Epidermal melanocyte (primary cell): ENCODE results near the gene LIFR.
"Not testable (repeated sequence)": the region's sequence is repeated elsewhere in the genome, so short reads cannot be mapped to it uniquely, and the experiment has no call there.

Source experiments
- DNase-seq: peaks from one replicate; pipeline ENCODE4 v3.0.0; 2011; ENCODE audit warnings: low spot score; ENCODE audit not compliant: insufficient read length

LIFR gene

DNA sequence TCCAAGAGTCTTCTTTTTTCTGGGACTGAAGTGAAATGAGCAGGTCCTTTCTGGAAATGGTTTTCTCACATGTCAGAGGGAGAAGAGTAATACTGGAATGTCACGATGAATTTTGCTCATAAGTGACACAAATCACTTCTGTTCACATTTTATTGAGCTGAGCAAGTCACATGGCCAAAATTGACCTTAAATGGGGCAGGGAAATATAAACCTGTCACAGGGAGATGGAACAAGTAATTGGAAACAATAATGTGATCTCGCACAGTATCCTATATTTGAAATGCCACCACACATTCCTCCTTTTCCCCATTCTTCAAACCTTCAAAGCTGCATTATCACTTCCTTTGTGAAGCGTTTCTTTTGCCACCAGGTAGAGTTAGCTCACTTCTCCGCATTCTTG, 25.2 kb upstream of the LIFR start:
- no peak for DNase-seq

DNA sequence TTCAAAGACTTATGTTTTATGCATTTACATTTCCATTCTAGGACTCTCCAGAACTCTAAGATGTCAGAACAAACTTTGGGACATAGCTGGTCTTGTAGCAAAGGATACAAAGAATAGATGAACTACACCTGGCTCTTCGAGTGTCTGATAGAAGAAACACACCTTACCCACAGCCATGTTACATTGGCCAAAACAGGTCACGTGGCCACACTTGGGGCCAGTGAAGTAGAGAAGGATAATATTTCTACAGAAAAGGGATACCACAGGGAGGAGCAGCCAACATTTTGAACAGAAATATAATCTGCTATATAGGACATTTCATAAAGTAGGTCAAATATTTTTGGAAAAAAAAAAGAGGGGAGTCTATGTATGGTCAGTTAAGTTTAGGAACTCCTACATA, 22.7 kb upstream of the LIFR start:
- DNase-seq: no peak

- DNase-seq: no peak
These were observed 20.7 kb upstream of the LIFR start for GRCh38 chr5:38576961-38577684.

DNA sequence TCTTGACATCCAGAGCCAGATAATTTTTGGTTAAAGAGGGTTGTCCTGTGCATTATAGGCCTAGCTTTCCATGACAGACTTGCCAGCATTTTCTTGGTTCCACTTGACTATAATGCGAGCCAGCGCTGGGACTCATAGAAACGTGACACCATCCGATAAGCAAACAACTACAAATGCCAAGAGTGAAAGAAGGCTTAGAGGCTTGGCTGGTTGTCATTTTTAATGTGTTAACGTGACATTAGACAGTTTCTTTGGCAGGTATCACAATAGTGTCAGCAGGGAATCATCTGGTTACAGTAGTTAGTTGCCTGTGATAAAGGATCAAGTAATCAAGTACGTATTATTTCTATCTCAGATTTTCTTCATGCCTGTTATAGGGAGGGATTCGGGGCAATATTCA, 20.0 kb upstream of the LIFR start:
- DNase-seq: no peak

GRCh38 chr5:38575476-38575875, 19.0 kb upstream of the LIFR start:
- no peak for DNase-seq

GRCh38 chr5:38574009-38574408, 17.6 kb upstream of the LIFR start:
- no peak for DNase-seq

- no peak for DNase-seq
These were observed 17.1 kb upstream of the LIFR start for GRCh38 chr5:38573521-38573920.

DNA sequence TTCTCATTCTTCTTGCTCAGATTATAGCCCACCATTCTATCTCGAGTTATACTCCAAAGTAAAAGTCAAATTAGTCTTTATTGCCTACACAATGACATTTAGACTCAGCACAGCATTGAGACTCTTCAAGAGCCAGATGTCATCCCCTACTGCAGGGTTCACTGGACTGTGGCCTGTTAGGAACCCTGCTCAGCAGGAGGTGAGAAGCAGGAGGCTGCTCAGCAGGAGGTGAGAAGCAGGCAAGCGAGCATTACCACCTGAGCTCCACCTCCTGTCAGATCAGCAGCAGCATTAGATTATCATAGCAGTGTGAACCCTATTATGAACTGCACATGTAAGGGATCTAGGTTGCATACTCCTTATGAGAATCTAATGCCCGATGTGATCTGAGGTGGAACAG, 12.7 kb upstream of the LIFR start:
- no peak for DNase-seq

GRCh38 chr5:38567306-38567705, 10.9 kb upstream of the LIFR start:
- DNase-seq: not testable (repeated sequence)

- DNase-seq: no peak
These were observed 7.2 kb upstream of the LIFR start for GRCh38 chr5:38563624-38564023.

DNA sequence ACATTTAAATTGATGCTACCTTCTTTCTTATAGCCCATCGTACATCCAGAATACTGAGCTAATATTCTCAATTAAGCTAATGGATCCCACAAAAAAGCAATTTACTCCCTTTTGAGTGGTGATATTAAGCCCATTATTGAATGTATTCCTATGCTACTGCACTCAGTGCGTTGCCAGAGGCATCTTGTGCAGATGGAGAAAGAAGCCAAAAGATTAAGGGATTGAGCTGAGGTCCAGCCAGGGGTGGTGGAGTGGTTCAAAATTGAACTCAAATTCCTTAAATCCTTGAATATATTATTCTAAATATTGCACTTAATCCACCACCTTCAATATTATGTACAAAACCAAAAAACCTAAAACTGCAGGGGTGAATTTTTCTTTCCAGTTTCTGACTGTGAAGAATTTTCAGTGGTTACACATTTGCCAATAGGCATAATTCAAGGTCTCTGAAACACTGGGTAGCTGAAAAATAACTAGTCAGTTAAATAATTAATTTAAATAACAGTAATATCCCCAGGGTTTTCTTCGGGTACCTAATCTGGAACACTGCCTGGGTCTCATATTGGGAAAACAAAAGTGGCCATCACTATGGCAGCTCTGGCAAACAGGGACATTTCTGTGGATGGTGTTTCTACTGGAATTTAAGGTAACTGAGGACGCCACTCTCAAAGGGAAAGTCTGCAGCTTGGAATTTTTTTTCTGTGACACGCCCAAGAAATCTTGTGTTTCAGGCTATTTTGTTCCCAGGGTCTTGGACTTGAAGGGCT, 6.2 kb upstream of the LIFR start:
- DNase-seq: no peak

- no peak for DNase-seq
These were observed 3.0 kb upstream of the LIFR start for GRCh38 chr5:38559428-38559827.

DNA sequence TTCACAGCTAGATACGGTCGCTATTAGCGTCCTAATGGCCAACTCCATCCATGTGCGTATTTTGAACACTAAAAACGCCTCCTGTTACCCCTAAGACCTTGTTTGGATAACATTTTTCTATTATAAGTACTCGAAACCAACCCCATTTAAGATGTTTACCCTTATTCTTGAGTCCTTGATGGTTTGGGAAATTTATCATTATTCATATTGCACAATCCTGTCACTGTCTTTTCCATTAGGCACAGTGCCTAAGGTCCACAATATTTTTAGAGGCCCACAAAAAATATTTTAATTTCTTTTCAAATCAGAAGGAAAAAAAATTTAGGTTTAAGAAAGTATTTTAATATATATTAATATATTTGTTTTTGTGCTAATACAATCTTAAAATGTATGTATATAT, 1.3 kb upstream of the LIFR start:
- DNase-seq: no peak

DNA sequence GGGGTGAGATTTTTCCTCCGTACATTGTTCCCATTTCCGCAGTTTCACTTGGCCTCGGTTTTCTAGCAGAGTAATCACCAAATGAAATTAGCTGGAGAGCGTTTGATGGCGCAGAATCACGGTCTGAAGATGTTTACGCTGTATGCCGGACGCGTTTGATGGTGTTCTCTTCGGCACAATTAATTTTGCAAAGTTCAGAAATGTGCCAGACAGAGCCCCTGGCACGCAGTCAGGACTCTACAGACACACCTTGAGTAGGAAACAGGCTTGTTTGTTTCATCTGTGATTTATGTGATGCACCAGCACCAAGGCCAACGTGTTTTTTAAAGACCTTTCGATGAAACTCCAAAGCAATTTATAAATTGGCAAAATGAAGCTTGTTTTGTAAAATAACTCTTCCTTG, 863 bp upstream of the LIFR start:
- no peak for DNase-seq

DNA sequence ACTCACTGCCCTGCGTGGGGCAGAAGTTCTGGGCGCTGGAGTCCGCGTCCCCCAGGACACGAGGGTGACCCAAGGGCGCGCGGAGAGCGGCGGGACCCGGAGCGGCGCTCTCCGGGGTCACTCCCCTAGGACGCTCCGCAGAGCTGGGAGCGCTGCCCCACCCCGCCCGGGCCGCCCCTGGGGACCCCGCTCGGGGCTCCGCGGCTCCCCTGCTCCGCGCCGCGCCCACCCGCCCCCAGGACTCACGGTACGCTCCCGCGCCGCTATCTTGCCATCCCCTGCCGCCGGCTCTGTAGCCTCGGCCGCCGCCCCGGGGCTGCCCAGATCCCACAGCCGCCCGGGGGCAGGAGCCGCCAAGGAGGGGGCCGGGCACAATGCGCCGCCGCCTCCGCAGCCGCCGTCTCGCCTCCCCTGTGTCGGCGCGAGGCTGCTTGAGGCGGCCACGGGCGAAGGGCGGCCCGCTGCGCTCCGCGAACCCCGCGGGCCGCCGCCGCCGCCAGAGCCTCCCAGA, 303 bp downstream of the LIFR start:
- DNase-seq: no peak

GRCh38 chr5:38555354-38556087, 925 bp downstream of the LIFR start:
- no peak for DNase-seq

DNA sequence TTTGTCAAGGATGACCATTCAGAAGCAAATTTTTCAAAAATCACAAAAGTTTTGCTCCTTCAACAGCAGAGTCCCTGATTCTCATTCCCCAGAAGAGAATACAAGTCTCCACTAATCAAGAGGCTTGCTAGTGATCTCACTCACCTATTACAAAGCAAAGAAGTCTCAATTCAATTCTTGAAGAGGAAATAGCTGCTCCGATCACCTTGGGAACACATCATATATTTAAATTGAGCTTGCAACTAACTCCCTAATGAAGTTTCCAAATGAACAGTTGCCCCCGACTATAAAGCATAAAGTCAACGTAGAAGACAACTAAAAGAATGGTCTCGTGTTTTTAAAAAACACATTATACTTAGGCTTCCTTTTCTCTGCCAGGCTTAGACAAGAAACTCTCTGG, 1.6 kb downstream of the LIFR start:
- no peak for DNase-seq

- DNase-seq: no peak
These were observed 2.0 kb downstream of the LIFR start for GRCh38 chr5:38554403-38554802.

DNA sequence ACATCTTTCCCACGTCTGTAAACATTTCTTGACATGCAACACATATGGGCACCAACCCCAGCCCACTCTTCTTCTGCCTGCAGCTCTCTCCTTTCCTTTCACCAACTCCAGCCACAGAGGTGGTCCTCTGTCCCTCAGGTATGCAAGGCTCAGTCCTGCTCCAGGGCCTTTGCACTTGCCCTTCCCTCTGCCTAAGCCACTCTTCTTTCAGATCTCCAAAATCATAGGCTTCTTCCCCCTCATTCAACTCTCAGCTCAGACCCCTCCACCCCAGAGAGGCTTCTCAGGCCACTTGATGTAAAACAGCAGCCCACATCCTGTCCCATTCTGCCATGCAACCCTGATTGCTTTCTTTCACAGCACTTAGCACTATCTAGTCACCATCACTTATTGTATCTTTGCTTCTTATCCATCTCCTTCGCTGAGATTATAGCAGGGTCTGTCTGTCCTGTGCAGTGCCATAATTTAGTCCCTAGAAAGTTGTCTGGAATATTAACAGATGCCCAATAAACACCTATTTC, 3.4 kb downstream of the LIFR start:
- DNase-seq: no peak

DNA sequence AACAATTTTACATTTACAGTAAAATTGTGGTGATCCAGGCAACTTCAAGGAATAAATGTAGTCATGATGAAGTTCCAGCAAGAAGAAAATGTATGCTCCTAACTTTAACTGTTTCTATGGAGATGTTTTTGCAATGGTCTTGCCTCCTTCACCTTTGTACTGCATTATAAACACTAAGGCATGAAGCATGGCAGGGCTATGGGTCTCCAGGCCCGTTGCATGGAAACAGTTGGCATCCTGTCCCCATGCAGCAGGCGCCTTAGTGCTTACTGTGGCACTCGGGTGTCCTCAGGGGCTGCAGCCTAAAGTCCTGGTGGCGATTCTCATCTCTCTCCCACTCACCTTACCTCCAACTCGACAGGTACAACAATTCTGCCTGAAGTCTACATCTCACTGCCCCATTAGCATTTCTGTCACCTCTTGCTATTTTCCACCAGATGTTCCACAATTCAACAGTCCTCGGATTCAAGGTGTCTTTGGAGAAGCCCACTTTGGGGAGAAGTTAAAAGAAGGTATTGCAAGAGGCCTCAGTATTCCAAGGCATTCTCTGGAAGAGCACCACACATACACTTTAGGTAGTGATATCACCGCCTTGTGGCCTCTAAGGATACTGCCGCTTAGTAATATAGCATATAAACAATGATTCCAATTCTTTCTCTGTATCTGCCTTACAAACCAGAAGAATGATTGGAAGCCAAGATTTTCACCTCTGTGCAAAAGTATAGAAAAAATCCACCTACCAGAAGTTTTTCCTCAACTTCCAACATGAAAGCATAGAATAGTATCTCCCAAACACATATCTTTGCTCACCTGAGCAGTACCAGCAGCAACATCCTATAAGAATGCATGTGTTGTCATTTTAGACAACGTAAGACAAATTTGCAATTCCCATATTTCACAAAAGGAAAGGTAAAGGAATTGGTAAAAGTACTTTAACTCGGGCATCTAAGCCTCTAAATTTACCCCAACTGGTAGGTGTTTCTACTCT, 5.1 kb downstream of the LIFR start:
- DNase-seq: no peak
